Activated CD8-positive, alpha-beta memory T cell treated with anti-CD3 and anti-CD28 coated beads for 48 hours (primary cell): ENCODE results near the gene ANKRD53.

Experiments used
- DNase-seq, 3 experiments: peaks; one replicate each; pipeline ENCODE4 v3.0.0-alpha.2; 2020; ENCODE audit warnings: low read depth in 2 of 3, low spot score in 2 of 3

Gene ANKRD53

DNA sequence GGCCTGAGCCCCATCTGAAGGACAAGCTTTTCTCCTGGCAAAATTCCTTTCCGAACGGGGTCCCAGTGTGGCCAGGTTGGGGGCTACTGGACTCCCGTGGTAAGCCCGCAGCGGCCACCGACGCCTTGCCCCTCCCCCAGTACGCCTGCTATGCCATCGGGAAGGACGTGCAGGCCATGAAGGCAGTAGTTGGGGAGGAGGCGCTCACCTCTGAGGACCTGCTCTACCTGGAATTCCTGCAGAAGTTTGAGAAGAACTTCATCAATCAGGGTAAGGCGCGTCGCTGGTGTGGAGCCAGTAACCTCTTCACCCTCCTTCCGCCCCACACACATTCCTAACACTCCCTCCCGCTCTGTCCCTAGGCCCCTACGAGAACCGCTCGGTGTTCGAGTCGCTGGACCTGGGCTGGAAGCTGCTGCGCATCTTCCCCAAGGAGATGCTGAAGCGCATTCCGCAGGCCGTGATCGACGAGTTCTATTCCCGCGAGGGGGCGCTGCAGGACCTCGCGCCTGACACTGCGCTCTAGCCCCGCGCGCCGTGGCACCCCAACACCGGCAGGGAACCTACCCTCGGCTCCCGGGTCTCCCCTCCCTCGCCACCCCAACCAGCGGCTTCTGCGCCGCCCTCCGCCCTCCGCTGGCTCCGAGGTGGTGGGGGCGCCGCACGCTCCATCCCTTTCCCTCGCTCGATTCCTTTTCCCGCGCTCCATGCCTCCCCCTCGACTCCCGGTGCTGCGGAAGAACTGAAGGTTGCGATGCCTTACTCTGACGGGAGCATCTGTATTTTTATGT, 13.6 kb upstream of the ANKRD53 start:
- peak; percentile 56 to 80 (median 76) for DNase-seq

DNA sequence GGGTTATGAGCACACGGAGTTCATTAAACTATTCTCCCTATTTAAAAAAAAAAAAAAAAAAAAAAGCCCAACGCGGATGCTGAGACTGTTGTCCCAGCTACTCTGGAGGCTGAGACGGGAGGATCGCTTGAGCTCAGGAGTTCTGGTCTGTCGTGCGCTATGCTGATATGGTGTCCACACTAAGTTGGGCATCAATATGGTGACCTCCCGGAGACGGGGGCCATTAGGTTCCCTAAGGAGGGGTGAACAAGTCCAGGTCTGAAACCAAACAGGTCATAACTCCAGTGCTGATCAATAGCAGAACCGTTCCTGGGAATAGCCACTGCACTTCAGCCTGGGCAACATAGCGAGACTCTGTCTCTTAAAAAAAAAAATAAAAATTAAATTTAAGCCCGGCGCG, 12.9 kb upstream of the ANKRD53 start:
- no peak for DNase-seq

DNA sequence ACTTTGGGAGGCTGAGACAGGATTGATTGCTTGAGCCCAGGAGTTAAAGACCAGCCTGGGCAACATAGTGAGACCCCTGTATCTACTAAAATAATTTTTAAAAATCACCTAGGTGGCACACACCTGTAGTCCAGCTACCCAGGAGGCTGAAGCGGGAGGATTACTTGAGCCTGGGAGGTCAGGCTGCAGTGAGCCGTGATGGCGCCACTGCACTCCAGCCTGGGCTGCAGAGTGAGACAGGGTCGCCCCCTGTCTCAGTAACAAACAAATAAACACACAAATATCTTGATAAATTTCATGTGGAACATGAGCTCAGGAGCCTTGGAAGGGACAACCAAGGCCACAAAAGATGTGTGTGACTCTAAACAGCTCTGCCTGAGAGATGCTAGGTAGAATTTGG, 11.7 kb upstream of the ANKRD53 start:
- no peak for DNase-seq

DNA sequence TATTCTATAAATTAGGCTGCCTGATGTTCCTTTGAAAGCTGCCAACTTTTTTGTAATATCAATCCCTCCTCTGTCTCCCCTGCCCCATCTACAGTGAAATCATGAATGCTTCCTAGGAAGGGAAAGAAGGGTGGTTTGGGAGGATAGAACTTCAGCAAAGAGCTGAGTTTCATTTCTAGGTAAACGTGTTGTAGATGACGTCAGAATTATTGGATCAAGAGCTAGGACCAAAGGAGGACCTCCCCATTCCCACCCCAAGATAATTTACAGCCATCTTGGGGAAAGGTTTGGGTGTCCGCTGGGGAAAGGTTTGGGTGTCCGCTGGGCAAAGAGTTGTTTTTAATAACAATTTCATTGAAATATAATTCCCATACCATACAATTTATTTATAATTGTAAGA, 11.2 kb upstream of the ANKRD53 start:
- DNase-seq = no peak

DNA sequence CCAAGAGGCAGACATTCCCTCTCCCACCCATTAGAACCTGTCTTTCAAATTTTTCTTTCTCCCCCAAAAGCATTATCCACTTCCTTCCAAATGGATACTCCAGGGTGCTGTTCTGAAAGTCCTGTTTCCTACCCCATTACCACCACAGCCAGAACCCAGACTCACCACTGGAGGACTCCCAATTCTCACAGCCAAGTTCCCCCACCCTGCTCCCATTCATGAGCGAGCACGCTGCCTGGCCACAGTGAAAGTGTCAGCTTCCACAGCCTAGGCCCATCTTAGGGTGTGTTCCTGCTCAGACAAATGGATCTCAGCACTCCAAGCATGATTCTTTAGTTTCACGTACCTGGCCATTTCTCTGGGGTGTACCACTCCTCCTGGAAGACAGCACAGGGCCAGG, 3.8 kb upstream of the ANKRD53 start:
- no peak for DNase-seq

DNA sequence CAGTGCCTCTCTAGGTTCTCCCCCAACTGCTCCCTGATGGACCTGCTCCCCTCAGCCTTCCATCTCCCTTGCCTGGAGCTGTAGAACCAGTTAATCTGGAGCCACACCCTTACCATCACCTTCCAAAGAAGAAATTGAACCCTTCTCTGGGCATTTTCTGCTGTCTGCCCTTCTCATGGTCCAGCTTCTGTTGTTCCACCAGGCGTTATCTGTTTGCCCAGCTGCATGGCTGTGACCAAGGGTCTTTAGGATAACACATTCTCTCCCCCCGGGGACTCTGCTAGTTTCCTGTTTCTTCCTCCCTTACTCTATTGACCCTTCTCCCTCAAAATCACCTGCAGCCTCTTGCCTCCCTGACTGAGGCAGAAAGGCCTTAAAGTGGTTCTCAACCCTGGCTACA, 3.2 kb upstream of the ANKRD53 start:
- no peak for DNase-seq

DNA sequence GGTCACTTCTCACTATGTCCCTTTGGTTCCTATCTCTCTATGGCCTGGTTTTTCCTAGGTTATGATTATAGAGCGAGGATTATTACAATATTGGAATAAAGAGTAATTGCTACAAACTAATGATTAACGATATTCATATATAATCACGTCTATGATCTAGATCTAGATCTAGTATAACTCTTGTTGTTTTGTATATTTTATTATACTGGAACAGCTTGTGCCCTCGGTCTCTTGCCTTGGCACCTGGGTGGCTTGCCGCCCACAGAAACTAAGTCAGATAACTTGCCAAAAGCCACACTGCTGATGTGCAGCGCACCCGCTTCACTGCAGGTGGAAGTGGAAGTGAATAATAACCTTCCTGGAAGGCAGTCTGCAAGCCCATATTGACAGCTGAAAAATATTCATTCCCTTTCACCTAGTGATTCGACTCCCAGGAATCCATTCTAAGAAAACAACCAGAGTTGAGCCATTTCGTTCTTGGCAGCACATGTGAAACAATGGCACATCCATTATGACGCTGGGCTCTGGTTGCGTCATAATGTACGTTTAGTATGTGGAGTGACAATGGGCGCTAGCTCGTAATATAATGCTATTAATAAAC, 725 bp upstream of the ANKRD53 start:
- no peak for DNase-seq

DNA sequence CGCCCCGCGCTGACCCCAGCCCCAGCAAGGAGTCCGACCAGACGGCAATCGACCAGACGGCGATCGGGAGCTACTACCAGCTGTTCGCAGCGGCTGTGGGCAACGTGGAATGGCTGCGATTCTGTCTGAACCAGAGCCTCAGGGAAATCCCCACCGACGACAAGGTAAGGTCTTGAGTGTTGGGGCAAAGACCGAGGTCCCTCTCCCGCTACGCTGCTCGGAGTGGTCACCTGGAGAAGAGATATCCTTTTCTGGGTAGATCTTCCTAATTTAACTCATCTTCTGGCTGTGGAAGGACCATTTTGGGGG, 704 bp downstream of the ANKRD53 start:
- no peak for DNase-seq

DNA sequence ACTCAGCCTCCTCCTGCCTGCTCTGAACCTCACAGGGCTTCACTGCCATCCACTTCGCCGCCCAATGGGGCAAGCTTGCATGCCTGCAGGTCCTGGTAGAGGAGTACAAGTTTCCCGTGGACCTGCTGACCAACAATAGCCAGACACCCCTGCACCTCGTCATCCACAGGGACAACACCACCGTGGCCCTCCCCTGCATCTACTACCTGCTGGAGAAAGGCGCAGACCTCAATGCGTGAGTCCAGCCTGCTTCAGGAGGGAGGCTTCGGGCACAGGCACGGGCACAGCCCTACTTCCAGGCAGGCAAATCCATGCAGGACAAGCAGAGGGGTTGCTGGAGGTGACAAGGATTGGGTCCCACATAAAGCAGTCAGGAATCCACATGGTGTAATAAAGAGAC, 1.2 kb downstream of the ANKRD53 start:
- no peak for DNase-seq

DNA sequence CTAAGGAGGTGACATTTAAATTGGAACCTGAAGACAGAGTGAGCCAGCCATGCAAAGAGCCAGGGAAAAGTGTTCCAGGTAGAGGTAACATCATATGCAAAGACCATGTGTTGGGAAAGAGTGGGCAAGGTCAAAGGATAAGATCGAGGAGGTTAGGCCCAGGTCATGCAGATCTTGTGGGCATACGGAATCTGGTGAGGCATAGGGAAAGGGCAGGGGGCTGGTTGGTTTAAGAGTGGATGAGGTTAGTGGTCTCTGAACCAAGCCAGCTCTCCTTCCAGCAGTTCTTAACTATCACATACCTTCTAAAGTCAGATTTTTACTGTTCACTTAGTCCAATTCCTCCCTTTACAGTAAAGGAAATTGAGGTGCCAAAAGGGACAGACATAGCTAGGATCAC, 3.0 kb downstream of the ANKRD53 start:
- DNase-seq = no peak

DNA sequence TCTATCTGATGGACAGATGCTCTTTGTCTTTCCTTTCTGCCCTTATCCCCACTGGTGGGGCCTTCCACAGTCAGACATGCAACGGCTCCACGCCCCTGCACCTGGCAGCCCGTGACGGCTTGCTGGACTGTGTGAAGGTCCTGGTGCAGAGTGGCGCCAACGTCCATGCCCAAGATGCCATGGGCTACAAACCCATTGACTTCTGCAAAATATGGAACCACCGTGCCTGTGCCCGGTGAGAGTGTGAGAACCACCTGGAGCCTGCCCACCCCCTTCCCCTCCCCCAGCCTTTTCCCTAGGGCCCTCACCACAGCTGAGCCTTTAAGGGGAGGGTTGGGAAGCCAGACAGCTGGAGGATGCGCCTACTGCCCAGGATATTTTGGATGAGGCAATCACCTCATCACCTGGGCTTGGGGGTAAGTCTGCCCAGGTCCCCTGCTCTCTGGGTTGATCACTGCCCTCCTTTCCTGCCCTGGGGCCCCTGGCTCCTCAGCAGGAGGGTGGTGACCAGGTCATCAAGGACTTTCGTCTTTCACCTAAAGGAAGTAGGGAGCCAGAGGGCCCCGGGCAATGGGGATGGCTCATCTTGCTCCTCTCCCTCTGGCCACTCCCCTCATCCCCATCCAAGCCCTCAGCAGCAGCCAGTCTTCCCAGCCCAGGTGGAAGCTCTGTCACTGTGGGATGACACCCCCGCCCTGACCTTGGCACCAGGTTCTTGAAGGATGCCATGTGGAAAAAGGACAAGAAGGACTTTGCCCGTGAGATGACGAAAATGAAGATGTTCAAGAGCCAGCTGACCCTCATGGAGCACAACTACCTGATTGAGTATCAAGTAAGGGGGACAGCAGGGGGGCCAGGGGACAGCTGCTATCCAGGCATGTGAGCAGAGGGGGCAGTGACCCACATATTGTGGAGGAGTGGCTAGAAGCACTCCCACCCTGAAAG, 3.7 kb downstream of the ANKRD53 start:
- no peak for DNase-seq

DNA sequence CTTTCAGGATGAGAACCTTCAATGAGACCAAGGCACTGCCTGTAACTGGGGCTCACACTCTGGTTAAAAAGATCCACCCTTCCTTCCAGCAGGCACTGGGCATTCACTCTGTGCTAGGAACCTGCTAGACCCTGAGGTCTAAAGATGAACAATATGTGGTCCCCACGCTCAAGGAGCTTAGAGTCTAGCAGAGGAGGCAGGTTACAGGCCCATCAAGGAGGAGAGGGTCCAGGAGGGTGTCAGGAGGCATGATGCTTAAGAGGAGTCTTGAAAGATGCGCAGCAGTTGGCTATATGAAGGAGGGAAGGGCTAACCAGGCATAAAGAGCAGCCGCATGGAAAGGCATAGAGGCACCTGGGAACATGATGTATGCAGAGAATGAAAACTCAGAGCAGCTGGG, 4.5 kb downstream of the ANKRD53 start:
- no peak for DNase-seq

DNA sequence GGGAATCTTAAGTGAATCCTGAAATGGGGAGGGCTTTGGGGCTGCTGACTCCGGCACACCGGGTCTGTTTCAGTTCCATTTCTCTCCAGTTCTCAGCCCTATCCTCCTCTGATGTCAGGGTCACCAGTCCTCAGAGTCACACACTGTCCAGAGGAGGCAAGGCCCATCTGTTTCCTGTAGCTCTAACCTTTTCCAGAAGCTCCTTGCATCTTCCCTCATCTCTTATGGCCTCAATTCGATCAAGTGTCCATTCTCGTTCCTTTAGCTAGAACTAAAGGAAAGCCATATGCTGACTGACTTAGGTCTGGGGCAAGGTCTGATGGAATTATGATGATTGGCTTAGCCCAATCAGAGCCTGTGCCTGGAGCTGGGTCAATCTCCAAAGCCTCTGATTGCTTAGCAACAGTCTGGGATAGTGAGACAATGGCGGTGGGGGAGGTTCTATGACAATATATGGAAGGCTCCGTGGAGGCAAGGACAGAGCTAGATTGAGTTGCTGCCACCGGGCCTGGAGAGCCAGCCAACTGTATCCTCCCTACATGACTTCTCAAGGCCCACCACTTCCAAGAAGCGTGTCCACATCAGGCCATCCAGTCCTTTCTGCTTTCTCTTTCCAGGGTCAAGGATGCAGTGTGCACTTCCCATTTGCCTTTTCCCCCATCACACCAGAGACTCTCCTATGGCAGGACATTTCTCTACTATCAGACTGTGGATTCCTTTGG, 5.2 kb downstream of the ANKRD53 start:
- no peak for DNase-seq

DNA sequence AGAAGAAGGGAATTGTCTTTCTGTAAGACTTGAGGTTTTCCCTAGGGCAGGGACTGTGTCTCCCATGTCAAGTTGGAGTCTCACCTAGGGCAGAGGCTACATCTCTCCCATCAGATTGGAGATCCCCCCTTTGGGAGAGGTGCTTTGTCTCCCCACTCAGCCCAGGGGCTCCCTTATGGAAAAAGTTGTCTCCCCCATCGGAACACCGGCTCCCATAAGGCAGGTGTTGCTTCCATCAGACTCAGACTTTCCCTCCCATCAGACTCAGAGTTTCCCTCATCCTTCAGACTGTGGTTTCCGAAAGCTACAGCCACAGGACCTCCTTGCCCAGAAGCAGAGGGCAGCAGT, 5.8 kb downstream of the ANKRD53 start:
- DNase-seq = no peak

DNA sequence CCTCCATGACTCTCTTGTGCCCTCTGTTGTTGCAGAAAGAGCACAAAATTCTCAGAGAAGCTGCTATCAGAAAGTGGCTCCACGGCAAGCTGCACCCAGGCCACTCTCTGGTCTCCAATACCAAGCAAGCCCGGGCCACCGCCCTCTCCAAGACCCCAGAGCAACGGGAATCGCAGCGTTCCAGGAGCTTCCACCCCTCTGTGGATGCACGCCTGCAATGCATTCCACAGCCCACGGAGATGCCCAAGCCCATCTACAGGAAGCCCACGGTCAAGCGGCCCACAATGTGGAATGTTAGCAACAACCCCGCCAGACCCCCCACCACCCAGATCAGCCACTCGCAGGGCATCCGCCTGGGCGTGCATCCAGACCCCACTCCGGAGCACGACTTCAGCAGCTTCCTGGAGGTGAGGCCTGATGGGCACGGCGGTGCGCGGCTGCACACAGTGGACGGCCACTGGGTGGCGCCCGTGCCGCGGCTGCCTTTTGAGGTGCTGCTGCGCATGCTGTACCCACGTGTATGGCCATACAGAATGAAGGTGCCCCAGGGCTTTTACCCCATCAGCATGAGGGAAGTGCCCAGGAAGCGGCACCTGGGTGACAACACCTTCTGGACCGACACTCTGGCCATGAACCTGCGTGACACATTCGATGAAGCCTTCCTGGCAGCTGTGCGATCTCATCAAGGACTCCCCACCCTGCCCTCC, 6.3 kb downstream of the ANKRD53 start:
- peak in 2 of 3 experiments; percentile 67 to 69 for DNase-seq

DNA sequence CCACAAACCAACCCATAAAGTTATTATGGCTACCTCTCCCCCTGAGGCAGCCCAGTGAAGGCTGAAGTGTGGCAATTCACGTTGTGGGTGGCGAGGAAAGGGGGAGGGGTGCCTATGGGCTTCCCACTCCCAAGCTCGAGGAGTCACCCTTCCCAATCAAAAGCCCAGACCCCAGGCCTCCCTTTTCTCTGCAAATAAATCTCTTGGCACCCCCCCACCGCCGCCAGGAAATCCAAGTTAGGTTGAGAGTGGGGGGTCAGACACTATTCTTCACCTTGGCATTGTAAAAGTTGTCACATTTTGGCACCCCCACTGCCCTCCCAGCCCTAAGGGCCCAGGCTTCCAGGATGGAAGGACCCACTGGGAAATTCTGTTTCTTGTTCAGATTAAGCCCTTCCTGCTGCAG, 6.9 kb downstream of the ANKRD53 start:
- DNase-seq = no peak

DNA sequence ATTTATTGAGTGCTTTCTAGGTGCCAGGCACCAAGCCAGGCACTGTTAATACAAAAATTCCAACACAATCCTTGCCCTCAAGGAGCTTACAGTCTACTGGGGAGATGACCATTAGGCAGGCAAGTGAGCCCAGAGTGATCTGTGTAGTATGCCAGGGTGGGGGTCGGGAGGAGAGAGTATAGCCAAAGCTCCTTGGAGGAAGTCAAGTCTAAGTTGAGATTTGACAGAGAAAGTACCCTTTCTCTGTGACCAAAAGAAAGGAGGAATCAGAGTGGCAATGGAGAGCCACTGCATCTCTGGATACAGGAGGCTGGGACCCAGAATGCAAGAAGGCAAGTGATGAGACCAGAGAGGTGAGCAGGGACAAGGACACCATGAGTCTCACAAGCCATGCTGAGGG, 7.5 kb downstream of the ANKRD53 start:
- no peak for DNase-seq

DNA sequence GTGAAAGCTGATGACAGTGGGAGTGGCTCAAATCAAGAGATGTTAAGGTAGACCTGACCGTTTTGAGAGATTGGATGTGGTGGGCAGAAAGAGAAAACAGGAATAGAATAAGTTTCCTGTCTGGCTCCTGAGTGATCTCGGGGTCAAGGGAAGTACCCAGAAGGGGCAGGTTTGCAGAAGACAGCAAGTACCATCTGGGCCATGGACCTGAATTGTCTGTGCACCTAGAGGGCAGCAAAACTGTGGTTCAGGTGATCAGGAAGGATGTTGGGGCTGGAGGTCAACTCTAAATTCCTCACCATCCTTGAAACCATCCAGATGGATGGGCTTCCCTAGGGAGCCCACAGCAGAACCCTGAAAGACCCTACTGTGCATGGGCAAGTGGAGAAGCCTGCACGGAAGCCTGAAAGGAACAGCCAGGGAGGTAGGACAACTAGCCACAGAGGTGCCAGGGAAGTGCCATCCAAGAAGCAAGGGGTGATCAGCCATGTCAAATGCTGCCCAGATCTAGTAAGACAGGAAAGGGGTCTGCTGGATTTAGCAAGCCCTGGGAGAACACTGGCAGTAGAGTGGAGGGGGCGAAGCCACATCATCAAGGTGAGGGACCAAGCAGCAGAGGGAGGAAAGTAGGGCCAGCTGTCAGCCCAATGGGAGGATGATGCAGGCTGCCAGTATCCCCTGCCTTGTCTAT, 8.2 kb downstream of the ANKRD53 start:
- no peak for DNase-seq

DNA sequence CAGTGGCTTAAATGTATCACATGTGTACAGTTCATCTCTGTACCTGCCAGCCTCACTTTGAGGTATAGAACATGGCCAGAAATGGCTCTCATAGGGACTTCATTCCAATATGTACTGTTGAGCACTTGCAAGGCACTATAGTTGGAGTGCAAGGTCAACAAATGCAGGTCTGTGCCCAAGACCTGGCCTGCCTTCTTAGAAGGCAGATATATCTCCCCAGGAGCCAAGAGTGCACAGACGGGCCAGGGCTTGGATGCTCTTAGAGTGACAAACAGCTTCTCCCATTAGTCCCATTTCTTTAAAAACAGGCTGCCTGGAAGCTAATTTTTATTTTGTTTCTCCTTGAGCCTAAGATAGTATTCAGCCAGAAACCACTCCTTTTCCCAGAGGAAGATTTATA, 9.0 kb downstream of the ANKRD53 start:
- DNase-seq = no peak

DNA sequence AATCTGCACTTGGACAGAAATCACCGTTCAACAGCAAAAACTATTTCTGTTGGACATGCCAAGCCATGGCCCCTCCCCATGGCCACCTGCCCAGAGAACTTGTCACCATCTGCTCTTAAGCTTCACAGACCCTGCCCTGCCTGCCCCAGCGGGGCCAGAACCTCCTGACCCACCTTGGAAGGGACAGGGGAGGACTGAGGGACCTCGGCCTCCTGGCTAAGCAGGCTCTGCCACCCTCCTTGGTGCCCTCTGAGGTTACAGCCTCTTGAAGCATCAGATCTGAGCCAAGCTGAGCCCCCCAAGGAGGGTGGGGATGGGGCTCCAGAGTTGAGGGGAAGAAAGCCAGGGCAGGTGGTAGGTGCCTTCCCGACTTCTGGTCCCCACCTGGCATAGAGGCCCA, 9.7 kb downstream of the ANKRD53 start:
- DNase-seq = no peak
